ENCODE measurements around the gene PRRC2C. TPM values are rescaled to one million over a fixed set of nuclear protein-coding genes. Genes with fewer than 3 reads are reported as not detected.
A peak's percentile ranks its signal among the peaks of the same experiment; 100 is the strongest.

PRRC2C gene
- total RNA-seq, 1 donor from 2014 or later = 225 TPM

DNA sequence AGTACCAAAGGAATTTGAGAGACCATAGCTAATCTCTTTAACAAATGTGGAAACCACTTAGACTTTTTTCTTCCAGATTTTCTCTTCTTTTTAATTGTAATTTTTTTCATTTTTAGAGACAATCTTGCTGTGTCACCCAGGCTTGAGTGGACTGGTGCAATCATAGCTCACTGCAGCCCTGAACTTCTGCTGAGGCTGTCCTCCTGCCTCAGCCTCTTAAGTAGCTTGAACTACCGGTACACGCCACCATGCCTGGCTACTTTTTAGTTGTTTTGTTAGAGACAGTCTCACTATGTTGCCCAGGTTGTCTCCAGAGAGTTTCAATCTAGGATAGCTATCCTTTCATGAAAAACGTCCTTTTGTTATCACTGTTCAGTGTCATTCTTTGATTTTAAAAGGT, 15.0 kb downstream of the PRRC2C start:
- Mint-ChIP-seq H3K27ac (no peak overlapping the region), H3K27me3 (ENCODE audit: low read depth) (no peaks in the 10 kb centered on the region), H3K9me3 (no peaks in the 10 kb centered on the region), H3K36me3 (peaks cover 13% of the 10 kb centered on the region), H3K4me1 (peaks cover 3% of the 10 kb centered on the region), H3K4me3 (no peak overlapping the region)
- TF ChIP-seq, protein P1, sequence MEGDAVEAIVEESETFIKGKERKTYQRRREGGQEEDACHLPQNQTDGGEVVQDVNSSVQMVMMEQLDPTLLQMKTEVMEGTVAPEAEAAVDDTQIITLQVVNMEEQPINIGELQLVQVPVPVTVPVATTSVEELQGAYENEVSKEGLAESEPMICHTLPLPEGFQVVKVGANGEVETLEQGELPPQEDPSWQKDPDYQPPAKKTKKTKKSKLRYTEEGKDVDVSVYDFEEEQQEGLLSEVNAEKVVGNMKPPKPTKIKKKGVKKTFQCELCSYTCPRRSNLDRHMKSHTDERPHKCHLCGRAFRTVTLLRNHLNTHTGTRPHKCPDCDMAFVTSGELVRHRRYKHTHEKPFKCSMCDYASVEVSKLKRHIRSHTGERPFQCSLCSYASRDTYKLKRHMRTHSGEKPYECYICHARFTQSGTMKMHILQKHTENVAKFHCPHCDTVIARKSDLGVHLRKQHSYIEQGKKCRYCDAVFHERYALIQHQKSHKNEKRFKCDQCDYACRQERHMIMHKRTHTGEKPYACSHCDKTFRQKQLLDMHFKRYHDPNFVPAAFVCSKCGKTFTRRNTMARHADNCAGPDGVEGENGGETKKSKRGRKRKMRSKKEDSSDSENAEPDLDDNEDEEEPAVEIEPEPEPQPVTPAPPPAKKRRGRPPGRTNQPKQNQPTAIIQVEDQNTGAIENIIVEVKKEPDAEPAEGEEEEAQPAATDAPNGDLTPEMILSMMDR (IDR thresholded peaks at IDR 0.05; ENCODE audit: unreplicated experiment) = no peak
- no peak for DNase-seq (ENCODE audit: low spot score in 2 of 2, unreplicated experiment in 2 of 2)

DNA sequence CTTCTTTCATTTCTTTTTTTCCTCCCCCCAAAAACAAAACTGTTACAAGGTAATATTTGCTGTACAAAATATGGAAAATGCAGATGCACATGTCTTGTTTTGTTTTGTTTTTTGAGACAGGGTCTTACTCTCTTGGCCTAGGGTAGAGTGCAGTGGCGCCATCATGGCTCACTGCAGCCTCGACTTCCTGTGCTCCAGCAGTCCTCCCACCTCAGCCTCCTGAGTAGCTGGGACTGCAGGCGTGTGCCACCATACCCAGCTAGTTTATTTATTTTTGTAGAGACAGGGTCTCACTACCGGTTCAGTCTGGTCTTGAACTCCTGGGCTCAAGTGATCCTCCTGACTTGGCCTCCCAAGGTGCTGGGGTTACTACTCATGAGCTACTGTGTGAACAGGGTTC, 15.5 kb downstream of the PRRC2C start:
- no peaks in the 10 kb centered on the region for H3K27me3 Mint-ChIP-seq (ENCODE audit: low read depth)
- no peak overlapping the region for H3K4me3 Mint-ChIP-seq
- TF ChIP-seq, protein P1 (IDR thresholded peaks at IDR 0.05; ENCODE audit: unreplicated experiment) = no peak
- peaks cover 14% of the 10 kb centered on the region for H3K36me3 Mint-ChIP-seq
- H3K27ac Mint-ChIP-seq = peak overlapping the region; percentile 47
- H3K9me3 Mint-ChIP-seq = no peaks in the 10 kb centered on the region
- peaks cover 2% of the 10 kb centered on the region for H3K4me1 Mint-ChIP-seq
- DNase-seq (ENCODE audit: low spot score in 2 of 2, unreplicated experiment in 2 of 2) = no peak

DNA sequence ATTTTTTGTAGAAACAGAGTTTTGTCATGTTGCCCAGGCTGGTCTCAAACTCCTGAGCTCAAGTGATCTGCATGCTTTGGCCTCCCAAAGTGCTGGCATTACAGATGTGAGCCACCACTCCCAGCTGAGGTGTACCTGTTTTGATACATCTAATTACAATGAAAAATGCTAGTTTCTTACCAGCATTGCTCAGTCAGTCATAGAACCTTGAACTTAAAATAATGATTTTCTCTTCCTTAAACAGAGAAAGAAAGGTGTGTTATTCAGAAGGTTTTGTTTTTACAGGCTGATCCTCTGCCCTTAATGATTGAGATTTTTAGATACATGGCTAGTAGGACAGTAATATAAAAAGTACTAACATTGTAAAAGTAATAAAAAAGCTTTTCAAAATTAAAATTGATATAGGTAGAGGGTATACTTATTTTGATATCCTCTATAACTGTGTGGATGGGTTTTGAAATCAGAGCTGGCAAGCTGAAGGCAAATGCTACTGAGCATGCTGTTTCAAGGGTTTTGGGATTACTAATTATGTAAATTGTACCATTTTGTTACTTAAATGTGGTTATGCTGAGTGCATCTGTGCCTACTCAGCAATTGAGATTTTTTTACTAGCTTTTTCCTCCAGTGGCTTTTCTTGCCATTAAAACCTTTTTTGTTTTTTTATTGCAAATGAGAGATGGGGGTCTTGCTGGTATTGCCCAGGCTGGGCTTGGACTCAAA, 16.1 kb downstream of the PRRC2C start:
- peak overlapping the region; percentile 25 for H3K27ac Mint-ChIP-seq
- no peaks in the 10 kb centered on the region for H3K27me3 Mint-ChIP-seq (ENCODE audit: low read depth)
- TF ChIP-seq, protein P1 (IDR thresholded peaks at IDR 0.05; ENCODE audit: unreplicated experiment) = no peak
- H3K4me1 Mint-ChIP-seq = peaks cover 7% of the 10 kb centered on the region
- H3K9me3 Mint-ChIP-seq = no peaks in the 10 kb centered on the region
- H3K4me3 Mint-ChIP-seq = no peak overlapping the region
- DNase-seq (ENCODE audit: low spot score in 2 of 2, unreplicated experiment in 2 of 2) = no peak
- peaks cover 14% of the 10 kb centered on the region for H3K36me3 Mint-ChIP-seq

DNA sequence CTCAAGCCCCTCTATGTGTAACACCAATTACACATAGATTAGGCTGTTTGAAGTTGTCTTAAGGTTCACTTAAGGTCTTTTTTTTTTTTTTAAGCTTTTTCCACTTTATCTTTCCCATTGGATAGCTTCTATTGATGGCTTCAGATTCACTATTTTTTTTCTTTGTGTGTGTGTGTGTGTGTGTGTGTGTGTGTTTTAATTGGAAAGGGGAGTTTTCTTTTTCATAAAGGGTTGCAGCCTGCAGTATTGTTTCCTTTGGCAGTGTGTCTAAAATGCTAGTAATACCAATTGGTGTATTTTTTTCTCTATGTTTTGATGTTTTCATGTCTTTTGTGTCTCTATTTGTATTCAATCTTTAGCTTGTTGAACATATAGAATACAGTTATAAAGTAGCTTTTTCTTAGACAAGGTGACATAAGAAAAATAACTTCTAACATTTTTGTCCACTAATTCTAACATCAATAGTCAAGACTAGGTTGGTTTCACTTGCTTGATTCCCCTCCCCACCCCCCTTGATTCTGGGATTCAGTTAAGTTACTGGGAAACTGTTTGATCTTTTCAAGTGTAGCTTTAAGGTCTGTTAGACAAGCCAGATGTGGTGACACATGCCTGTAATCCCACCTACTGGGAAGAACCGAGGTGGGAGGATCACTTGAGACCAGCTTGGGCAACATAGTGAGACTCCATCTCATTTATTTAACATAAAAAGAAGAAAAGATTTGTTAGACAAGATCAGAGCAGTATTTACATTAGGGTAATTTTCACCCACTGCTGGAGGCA, 21.4 kb downstream of the PRRC2C start:
- no peaks in the 10 kb centered on the region for H3K27me3 Mint-ChIP-seq (ENCODE audit: low read depth)
- H3K4me3 Mint-ChIP-seq = no peak overlapping the region
- H3K4me1 Mint-ChIP-seq = peaks cover 23% of the 10 kb centered on the region
- H3K36me3 Mint-ChIP-seq = peaks cover 9% of the 10 kb centered on the region
- TF ChIP-seq, protein P1 (IDR thresholded peaks at IDR 0.05; ENCODE audit: unreplicated experiment) = no peak
- no peak for DNase-seq (ENCODE audit: low spot score in 2 of 2, unreplicated experiment in 2 of 2)
- peak overlapping the region; percentile 15 for H3K27ac Mint-ChIP-seq
- no peaks in the 10 kb centered on the region for H3K9me3 Mint-ChIP-seq

DNA sequence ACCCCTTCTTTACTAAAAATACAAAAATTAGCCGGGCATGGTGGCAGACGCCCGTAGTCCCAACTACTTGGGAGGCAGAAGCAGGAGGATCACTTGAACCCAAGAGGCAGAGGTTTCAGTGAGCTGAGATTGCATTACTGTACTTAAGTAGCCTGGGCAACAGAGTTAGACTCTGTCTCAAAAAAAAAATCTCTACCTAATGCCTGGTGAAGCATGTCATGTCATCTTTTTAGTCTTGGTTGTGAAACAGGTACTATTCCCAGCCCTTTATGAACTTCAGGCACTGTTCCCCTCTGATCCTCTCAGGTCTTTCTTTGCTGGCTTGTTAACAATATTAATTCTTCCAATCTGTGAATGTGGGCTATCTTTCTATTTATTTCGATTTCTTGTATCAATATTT, 22.1 kb downstream of the PRRC2C start:
- DNase-seq (ENCODE audit: low spot score in 2 of 2, unreplicated experiment in 2 of 2) = no peak

More for the DNA sequence above, 22.1 kb downstream of the PRRC2C start:
- peaks cover 23% of the 10 kb centered on the region for H3K4me1 Mint-ChIP-seq
- no peaks in the 10 kb centered on the region for H3K27me3 Mint-ChIP-seq (ENCODE audit: low read depth)
- H3K9me3 Mint-ChIP-seq = no peaks in the 10 kb centered on the region
- peak overlapping the region; percentile 42 for H3K27ac Mint-ChIP-seq
- peaks cover 12% of the 10 kb centered on the region for H3K36me3 Mint-ChIP-seq
- TF ChIP-seq, protein P1 (IDR thresholded peaks at IDR 0.05; ENCODE audit: unreplicated experiment) = no peak
- no peak overlapping the region for H3K4me3 Mint-ChIP-seq
